RPMI8226 (cell line): ENCODE results near the gene PLD2.
"Not testable (repeated sequence)": the region's sequence is repeated elsewhere in the genome, so short reads cannot be mapped to it uniquely, and the experiment has no call there.

Source experiments
- DNase-seq: peaks from one replicate; pipeline ENCODE4 v3.0.0-alpha.2; 2015

Gene PLD2

DNA sequence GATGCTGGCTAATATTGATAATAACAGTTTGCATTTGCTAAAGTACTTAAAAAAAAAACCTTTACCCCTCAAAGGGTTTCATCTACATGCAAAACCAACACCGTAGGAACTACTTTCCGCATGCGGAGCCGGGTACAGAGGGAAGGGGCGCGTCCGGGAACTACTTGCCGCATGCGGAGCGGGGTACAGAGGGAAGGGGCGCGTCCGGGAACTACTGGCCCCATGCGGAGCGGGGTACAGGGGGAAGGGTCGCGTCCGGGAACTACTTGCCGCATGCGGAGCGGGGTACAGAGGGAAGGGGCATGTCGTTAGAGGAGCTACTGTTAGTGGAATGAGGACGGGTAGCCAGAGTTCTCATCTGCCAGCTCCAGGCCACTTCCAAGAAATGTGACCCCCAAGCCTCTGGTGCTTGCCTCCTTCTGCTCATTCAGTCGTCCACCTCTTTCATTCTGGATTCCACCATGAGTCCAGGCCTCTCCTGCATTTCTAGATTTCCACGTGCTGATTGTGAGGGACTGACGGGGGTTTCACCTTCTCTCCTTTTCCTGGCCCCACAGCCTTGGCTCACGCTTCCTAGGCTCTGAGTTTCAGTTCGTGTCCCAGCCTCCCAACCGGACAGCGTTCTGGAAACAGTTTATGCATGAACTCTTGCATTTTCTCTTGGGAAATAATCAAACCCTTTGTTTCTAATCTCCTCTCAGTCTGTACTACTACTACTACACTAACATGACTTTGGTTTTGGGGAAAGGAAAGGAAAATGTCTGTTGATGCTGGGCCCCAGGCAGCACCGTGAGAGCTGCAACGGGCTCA, 53.1 kb downstream of the PLD2 start:
- DNase-seq, result no peak

DNA sequence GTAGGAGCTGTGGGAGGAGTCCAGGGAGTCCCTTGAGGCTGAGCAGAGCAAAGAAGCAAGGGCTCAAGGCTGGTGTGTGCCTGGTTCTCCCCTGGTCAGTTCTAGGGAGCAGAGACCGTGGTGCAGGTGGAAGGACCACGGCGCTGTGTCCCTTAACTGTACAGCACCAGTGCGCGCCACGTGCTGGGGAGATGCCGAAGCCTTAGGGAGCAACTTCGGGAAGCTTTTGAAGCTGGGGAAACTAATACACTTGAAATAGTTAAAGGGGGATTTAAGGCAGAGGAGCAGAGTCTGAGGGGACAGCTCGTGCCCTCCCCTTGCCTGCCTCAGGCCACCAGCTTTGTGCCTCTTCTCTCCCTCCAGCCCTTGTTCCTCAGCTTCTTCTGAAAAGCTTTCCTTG, 53.7 kb downstream of the PLD2 start:
- no peak for DNase-seq

GRCh38 chr17:4861052-4861451, 54.1 kb downstream of the PLD2 start:
- no peak for DNase-seq

GRCh38 chr17:4862720-4863119, 55.8 kb downstream of the PLD2 start:
- no peak for DNase-seq

DNA sequence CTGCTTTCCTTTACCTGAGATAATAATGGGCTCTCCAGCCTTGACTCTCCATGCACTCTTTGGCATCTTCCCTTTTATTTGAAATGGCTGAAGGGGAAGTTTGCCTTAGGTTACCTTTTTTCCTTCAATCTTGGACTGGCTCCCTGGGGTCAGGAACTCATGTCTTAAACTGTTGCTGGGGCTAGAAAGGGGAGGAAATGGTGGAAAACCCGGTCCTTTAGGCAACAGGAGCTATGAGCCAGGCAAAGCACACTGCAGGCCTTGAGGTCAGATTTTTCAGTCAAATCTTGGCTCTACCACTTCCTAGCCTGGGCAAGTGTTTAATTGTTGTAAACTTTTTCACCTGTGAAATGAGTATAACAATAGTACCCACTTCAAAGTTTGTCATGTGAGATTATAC, 56.4 kb downstream of the PLD2 start:
- DNase-seq, result no peak

GRCh38 chr17:4867535-4867934, 60.6 kb downstream of the PLD2 start:
- not testable (repeated sequence) for DNase-seq

GRCh38 chr17:4869058-4869998, 62.4 kb downstream of the PLD2 start:
- not testable (repeated sequence) for DNase-seq

GRCh38 chr17:4870855-4871254, 63.9 kb downstream of the PLD2 start:
- no peak for DNase-seq

DNA sequence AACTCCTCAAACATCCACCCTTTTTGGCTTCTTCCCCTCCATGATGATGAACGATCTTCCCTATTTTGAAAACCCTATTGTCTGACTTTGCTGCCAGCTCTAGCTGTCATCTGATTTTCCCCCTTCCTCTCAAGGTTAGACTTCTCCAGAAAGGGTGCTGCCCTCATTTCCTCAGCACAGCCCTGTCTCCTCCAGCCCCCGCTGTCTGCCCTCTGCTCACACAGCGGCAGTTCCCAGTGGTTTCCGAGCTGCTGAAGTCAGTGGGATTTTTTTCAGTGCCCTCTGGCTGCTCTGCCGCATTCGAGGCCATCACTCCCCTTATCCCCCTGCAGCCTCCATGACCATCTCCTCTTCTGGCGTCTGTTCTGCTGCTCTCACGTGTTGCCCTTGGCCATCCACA, 65.8 kb downstream of the PLD2 start:
- DNase-seq, result no peak
